Measurements from ENCODE around the gene SMOC2. TPM values are rescaled to one million over a fixed set of nuclear protein-coding genes. Genes with fewer than 3 reads are reported as not detected.
"Not testable (repeated sequence)": the region's sequence is repeated elsewhere in the genome, so short reads cannot be mapped to it uniquely, and the experiment has no call there.

The SMOC2 gene
- total RNA-seq, 3 donors from 2014 or later = 11.4 to 40.4 (median 18.8) TPM

DNA sequence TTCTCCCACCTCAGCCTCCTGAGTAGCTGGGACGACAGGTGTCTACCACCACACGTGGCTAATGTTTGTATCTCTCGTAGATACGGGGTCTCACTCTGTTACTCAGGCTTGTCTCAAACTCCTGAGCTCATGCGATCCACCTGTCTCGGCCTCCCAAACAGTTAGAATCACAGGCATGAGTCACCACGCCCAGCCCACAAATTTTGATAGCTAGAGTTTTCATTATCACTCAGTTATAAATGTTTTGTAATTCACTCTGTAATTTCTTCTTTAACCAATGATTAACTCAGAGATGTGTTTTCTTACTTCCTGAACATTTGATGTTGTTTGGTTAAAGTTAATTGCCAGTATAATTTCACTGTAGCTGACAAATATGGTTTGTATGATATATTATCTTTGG lies 249.3 kb downstream of the SMOC2 start:
- intact Hi-C loops (cut with DNase I, micrococcal nuclease) = no loop called here
- ATAC-seq = peak; percentile 86

DNA sequence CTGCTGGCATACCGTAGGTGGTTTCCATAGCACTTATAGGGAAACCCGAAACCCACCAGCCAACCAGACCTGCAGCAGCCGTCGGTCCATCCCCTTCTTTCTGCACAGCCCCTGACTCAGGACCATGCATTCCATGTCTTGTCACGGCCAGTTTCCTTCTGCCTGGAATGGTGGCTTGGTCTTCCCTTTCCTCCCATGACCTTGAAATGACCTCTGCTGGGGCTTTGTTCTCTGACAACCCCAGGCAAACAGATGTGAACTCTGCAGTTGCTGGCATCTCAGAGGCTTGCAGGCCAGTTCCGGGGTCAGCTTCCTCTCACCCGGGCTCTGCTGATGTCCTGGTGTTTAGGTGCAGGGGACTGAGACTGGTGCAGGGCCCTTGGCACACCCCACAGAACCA lies 250.8 kb downstream of the SMOC2 start:
- Histone ChIP-seq H3K36me3 (ENCODE audit: low read depth) (no peaks in the 10 kb centered on the region), H3K9me3 (no peaks in the 10 kb centered on the region), H3K4me1 (ENCODE audit: low read depth) (peaks cover 6% of the 10 kb centered on the region), H3K4me3 (no peak overlapping the region)
- TF ChIP-seq, protein P1, sequence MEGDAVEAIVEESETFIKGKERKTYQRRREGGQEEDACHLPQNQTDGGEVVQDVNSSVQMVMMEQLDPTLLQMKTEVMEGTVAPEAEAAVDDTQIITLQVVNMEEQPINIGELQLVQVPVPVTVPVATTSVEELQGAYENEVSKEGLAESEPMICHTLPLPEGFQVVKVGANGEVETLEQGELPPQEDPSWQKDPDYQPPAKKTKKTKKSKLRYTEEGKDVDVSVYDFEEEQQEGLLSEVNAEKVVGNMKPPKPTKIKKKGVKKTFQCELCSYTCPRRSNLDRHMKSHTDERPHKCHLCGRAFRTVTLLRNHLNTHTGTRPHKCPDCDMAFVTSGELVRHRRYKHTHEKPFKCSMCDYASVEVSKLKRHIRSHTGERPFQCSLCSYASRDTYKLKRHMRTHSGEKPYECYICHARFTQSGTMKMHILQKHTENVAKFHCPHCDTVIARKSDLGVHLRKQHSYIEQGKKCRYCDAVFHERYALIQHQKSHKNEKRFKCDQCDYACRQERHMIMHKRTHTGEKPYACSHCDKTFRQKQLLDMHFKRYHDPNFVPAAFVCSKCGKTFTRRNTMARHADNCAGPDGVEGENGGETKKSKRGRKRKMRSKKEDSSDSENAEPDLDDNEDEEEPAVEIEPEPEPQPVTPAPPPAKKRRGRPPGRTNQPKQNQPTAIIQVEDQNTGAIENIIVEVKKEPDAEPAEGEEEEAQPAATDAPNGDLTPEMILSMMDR (IDR thresholded peaks at IDR 0.05) = no peak
- ATAC-seq = no peak
- intact Hi-C loops (cut with DNase I, micrococcal nuclease) = no loop called here
- DNase-seq = no peak

More for the DNA sequence above, 249.3 kb downstream of the SMOC2 start:
- TF ChIP-seq, protein P1 (IDR thresholded peaks at IDR 0.05) = no peak
- H3K9me3 ChIP-seq = no peaks in the 10 kb centered on the region
- H3K4me1 ChIP-seq (ENCODE audit: low read depth) = peaks cover 6% of the 10 kb centered on the region
- peak in 1 of 3 donors; percentile 75 for DNase-seq
- no peaks in the 10 kb centered on the region for H3K36me3 ChIP-seq (ENCODE audit: low read depth)
- no peak overlapping the region for H3K4me3 ChIP-seq

DNA sequence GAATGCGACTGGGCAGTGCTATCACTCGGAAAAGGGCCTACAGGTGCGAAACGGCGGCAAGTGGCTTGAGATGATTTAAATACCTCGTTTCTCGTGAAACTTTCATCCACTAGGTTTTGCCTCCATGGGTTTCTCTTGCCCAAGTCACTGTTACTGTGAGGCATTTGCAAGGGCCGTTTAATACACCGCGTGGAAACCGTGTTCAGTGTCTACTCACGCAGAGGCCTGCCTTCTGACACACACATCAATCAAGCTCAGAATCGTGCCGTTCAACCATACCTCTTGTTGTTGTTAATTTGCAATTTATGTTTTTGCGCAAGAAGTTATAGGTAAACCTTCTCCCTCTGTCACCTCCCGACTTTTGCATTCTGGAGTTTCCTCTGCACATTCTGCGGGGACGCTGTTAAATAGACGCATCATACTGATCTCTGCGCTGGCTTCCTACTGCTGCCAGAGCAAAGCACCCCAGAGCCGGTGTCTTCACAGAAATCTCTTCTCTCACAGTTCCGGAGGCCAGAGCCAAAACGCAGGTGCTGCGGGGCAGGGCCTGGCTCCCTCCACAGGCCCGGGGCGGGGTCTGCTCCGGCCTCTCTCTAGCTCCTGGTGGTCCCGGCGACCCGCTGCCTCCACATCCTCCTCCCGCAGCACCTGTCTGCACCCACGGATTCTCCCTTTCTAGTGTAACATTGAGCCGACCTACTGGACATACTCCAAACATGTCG lies 251.4 kb downstream of the SMOC2 start:
- H3K4me1 ChIP-seq (ENCODE audit: low read depth) = peaks cover 6% of the 10 kb centered on the region
- H3K4me3 ChIP-seq = no peak overlapping the region
- H3K36me3 ChIP-seq (ENCODE audit: low read depth) = no peaks in the 10 kb centered on the region
- no peaks in the 10 kb centered on the region for H3K9me3 ChIP-seq
- no peak for DNase-seq
- no peak for ATAC-seq
- intact Hi-C loops (cut with DNase I, micrococcal nuclease) = no loop called here
- TF ChIP-seq, protein P1 (IDR thresholded peaks at IDR 0.05) = no peak

DNA sequence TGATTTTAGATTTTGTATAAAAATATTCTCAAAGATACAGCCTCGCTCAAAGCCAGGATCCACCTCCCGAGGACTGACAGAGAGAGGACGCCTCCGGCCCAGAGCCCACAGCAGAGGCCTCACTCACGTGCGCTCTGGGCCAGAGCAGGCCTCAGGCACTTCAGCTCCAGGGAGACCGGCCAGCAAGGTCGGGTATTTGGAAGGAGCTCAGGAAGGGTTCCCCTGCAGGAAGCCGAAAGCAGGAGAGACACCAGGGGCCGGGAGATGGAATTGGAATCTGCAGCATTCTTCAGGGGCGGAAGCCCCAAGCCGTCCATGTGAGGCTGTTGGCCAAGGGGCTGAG lies 251.9 kb downstream of the SMOC2 start:
- H3K4me3 ChIP-seq; intact Hi-C loops (cut with DNase I, micrococcal nuclease); DNase-seq; ATAC-seq; H3K9me3 ChIP-seq; H3K4me1 ChIP-seq (ENCODE audit: low read depth); H3K36me3 ChIP-seq (ENCODE audit: low read depth): not testable (repeated sequence)

DNA sequence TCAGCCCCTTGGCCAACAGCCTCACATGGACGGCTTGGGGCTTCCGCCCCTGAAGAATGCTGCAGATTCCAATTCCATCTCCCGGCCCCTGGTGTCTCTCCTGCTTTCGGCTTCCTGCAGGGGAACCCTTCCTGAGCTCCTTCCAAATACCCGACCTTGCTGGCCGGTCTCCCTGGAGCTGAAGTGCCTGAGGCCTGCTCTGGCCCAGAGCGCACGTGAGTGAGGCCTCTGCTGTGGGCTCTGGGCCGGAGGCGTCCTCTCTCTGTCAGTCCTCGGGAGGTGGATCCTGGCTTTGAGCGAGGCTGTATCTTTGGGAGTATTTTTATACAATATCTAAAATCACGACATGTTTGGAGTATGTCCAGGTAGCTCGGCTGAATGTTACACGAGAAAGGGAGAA lies 253.8 kb downstream of the SMOC2 start:
- DNase-seq; intact Hi-C loops (cut with DNase I, micrococcal nuclease); H3K4me1 ChIP-seq (ENCODE audit: low read depth); H3K36me3 ChIP-seq (ENCODE audit: low read depth); H3K4me3 ChIP-seq; H3K9me3 ChIP-seq; ATAC-seq: not testable (repeated sequence)

DNA sequence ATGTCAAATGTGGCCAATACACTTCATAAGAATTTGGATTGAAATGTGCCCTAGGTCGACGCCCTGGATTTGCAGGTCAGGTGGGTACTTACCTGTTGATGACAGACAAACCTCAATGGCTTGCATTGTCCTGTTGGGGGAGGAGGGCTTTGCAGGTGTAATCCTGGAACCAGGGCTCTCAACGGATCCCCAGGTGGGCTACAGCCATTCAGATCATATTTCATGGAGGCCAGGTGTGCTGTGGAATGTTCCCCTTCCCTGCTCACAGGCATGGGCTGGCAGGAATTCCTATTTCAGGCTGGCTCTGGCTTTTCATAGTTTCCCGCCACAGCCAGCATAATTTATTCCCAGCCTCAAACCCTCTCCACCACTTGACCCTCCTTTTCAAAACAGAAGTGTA lies 254.7 kb downstream of the SMOC2 start:
- H3K4me1 ChIP-seq (ENCODE audit: low read depth) = peaks cover under 1% of the 10 kb centered on the region
- ATAC-seq = no peak
- H3K4me3 ChIP-seq = no peak overlapping the region
- no peaks in the 10 kb centered on the region for H3K36me3 ChIP-seq (ENCODE audit: low read depth)
- DNase-seq = no peak
- intact Hi-C loops (cut with DNase I, micrococcal nuclease) = no loop called here
- TF ChIP-seq, protein P1 (IDR thresholded peaks at IDR 0.05) = no peak
- H3K9me3 ChIP-seq = no peaks in the 10 kb centered on the region

DNA sequence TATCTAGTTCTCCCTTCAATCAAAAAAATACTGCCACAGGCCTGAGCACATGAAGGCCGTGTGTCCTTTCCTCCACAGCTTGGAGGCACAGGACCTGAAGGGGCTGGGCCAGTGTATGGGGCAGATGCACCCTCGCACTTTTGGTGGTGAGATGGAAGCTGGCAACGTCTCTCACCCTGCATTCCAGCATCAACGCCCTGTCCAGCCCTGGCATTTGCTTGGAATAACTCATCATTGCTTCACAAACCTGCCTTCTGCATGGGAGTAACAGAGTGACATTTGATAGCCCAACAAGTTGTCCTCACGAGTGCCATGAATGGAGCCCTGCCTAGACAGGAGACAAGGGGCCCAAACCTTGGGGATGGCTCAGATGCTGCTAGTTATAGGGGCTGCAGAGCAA lies 257.9 kb downstream of the SMOC2 start:
- intact Hi-C loops (cut with DNase I, micrococcal nuclease) = no loop called here
- DNase-seq = no peak
- H3K4me3 ChIP-seq = no peak overlapping the region
- H3K9me3 ChIP-seq = no peaks in the 10 kb centered on the region
- TF ChIP-seq, protein P1 (IDR thresholded peaks at IDR 0.05) = no peak
- H3K36me3 ChIP-seq (ENCODE audit: low read depth) = no peaks in the 10 kb centered on the region
- ATAC-seq = no peak
- no peaks in the 10 kb centered on the region for H3K4me1 ChIP-seq (ENCODE audit: low read depth)

Measured in mucosa of descending colon (tissue), 3 donors.